Keratinocyte (primary cell): ENCODE measurements around the gene OBSCN. TPM values are rescaled to one million over a fixed set of nuclear protein-coding genes. Genes with fewer than 3 reads are reported as not detected.

Experiments used
- DNase-seq: peaks from one replicate; pipeline ENCODE4 v3.0.0-alpha.2; 2011; ENCODE audit warnings: low read depth, missing footprints, low spot score
- FAIRE-seq: peaks from 2 replicates; lab custom pipeline; 2011; peaks lifted over from hg19 to GRCh38; lab: Jason Lieb, UNC
- H2AFZ ChIP-seq: 2 replicates; pipeline ENCODE4 v1.6.0; 2012; ENCODE audit warnings: low read length, control low read depth, inconsistent platforms; ENCODE audit not compliant: control insufficient read depth
- H3K27ac ChIP-seq: 2 replicates; pipeline ENCODE4 v1.5.1; 2011; ENCODE audit warnings: low read length; ENCODE audit not compliant: control insufficient read depth, insufficient read depth
- H3K27me3 ChIP-seq: 3 replicates; pipeline ENCODE4 v1.6.0; 2011; ENCODE audit warnings: low read length; ENCODE audit not compliant: control insufficient read depth, insufficient read depth; ENCODE audit errors: extremely low read depth
- H3K36me3 ChIP-seq, 2 experiments: 2 replicates in 1 of 2; 3 replicates in 1 of 2; pipeline ENCODE4 v1.5.1; 2011; ENCODE audit warnings: low read length in 2 of 2, mild to moderate bottlenecking in 1 of 2; ENCODE audit not compliant: control insufficient read depth in 2 of 2, insufficient read depth in 2 of 2; ENCODE audit errors: extremely low read depth in 1 of 2
- H3K4me1 ChIP-seq: 3 replicates; pipeline ENCODE4 v1.5.1; 2011; ENCODE audit warnings: low read length; ENCODE audit not compliant: control insufficient read depth, insufficient read depth; ENCODE audit errors: extremely low read depth
- H3K4me2 ChIP-seq: 3 replicates; pipeline ENCODE4 v1.6.0; 2011; ENCODE audit warnings: low read depth, low read length; ENCODE audit not compliant: control insufficient read depth, insufficient read depth; ENCODE audit errors: extremely low read depth
- H3K4me3 ChIP-seq, 3 experiments: fragments of 200-600 bp in 1 of 3; sonication (generic) in 1 of 3; 2 replicates in 2 of 3; 3 replicates in 1 of 3; pipeline ENCODE4 v1.5.1; 2011 to 2016; ENCODE audit warnings: low read length in 3 of 3, mild to moderate bottlenecking in 3 of 3, control low read depth in 2 of 3, inconsistent platforms in 1 of 3, low read depth in 1 of 3, mixed read lengths in 1 of 3, mixed run types in 1 of 3, moderate library complexity in 1 of 3; ENCODE audit not compliant: control insufficient read depth in 2 of 3, insufficient read depth in 2 of 3; ENCODE audit errors: extremely low read depth in 1 of 3
- H3K79me2 ChIP-seq: 2 replicates; pipeline ENCODE4 v1.6.0; 2012; ENCODE audit warnings: low read length; ENCODE audit not compliant: control insufficient read depth, insufficient read depth
- H3K9ac ChIP-seq: 3 replicates; pipeline ENCODE4 v1.6.0; 2011; ENCODE audit warnings: low read length; ENCODE audit not compliant: control insufficient read depth, insufficient read depth; ENCODE audit errors: extremely low read depth
- H3K9me1 ChIP-seq: 3 replicates; pipeline ENCODE4 v1.6.0; 2011; ENCODE audit warnings: low read length; ENCODE audit not compliant: control insufficient read depth, insufficient read depth; ENCODE audit errors: extremely low read depth
- H3K9me3 ChIP-seq: 2 replicates; pipeline ENCODE4 v1.5.1; 2012; ENCODE audit warnings: low read depth, low read length; ENCODE audit not compliant: control insufficient read depth
- H4K20me1 ChIP-seq: 3 replicates; pipeline ENCODE4 v1.6.0; 2011; ENCODE audit warnings: low read length; ENCODE audit not compliant: control insufficient read depth, insufficient read depth; ENCODE audit errors: extremely low read depth
- EZH2 ChIP-seq: IDR thresholded peaks from one replicate; pipeline ENCODE4 v1.6.1; 2012; ENCODE audit warnings: inconsistent platforms, mild to moderate bottlenecking, low read length, moderate library complexity
- dilution Hi-C: fragments of 300-500 bp; cut with MboI; formaldehyde crosslinking; loops from one replicate; pipeline ENCODE4 v1.7.0; 2020; ENCODE audit warnings: low sequenced_read_pairs; ENCODE audit not compliant: extremely low pct_ligation_motif_present
- polyA plus RNA-seq, 5 experiments: library from polyadenylated mRNA; depleted of rRNA in 3 of 5; stranded (reverse) in 3 of 5; stranded (forward) in 1 of 5; unstranded in 1 of 5; fragments of >200 nt; gene quantifications; 1 replicate in 1 of 5; 2 replicates in 3 of 5; 3 replicates in 1 of 5; pipeline versions ENCODE4 v1.2.1 to v1.2.3, GENCODE V29; 2011 to 2012; ENCODE audit warnings: missing spikeins in 2 of 5, low read depth in 1 of 5, low replicate concordance in 1 of 5
- TF ChIP-seq, protein P1 (sequence below), 3 experiments: IDR thresholded peaks in 1 of 3; conservative IDR thresholded peaks in 1 of 3; optimal IDR thresholded peaks in 1 of 3; 2 replicates in 2 of 3; 3 replicates in 1 of 3; pipeline versions ENCODE3 to v1.5.1; 2011; ENCODE audit warnings: low read length in 3 of 3, mild to moderate bottlenecking in 3 of 3, moderate library complexity in 2 of 3, control low read depth in 1 of 3, inconsistent platforms in 1 of 3; ENCODE audit not compliant: insufficient read depth in 2 of 3; ENCODE audit errors: extremely low read depth in 1 of 3

Gene OBSCN
- polyA plus RNA-seq, 1 donor (not counting 4 experiments of a cell fraction or from before 2014, with no cell fraction given), result 1.8 TPM

DNA sequence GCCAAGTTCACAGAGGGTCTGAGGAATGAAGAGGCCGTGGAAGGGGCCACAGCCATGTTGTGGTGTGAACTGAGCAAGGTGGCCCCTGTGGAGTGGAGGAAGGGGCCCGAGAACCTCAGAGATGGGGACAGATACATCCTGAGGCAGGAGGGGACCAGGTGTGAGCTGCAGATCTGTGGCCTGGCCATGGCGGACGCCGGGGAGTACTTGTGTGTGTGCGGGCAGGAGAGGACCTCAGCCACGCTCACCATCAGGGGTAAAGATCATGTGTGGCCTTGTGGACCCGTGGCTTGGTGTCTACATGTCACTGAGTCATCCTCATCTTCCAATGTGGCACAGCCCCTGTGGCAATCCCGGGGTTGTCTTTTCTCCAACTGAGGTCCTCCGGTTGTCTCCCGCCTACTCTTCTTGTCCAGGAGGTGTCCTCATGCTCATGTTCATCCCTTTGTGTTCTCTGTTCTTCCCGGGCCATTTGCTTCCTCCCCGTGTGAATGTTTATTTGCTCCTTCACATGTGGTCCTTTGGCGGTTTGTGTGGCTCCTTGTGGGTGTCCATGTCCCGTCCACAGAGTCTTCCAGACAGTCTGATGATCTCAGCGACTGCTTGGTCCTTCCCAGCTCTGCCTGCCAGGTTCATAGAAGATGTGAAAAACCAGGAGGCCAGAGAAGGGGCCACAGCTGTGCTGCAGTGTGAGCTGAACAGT is 84.2 kb downstream of the OBSCN start:
- no peak overlapping the region for H2AFZ ChIP-seq
- H3K4me3 ChIP-seq, result no peak overlapping the region
- H4K20me1 ChIP-seq, result no peaks in the 10 kb centered on the region
- no peaks in the 10 kb centered on the region for H3K79me2 ChIP-seq
- TF ChIP-seq, protein P1, sequence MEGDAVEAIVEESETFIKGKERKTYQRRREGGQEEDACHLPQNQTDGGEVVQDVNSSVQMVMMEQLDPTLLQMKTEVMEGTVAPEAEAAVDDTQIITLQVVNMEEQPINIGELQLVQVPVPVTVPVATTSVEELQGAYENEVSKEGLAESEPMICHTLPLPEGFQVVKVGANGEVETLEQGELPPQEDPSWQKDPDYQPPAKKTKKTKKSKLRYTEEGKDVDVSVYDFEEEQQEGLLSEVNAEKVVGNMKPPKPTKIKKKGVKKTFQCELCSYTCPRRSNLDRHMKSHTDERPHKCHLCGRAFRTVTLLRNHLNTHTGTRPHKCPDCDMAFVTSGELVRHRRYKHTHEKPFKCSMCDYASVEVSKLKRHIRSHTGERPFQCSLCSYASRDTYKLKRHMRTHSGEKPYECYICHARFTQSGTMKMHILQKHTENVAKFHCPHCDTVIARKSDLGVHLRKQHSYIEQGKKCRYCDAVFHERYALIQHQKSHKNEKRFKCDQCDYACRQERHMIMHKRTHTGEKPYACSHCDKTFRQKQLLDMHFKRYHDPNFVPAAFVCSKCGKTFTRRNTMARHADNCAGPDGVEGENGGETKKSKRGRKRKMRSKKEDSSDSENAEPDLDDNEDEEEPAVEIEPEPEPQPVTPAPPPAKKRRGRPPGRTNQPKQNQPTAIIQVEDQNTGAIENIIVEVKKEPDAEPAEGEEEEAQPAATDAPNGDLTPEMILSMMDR (optimal IDR thresholded peaks at IDR 0.05 in 1 of 3, IDR thresholded peaks at IDR 0.05 in 1 of 3, conservative IDR thresholded peaks at IDR 0.05 in 1 of 3; ENCODE audit: extremely low read depth in 1 of 3, insufficient read depth in 2 of 3, low read length in 3 of 3), result no peak
- no peak for TF ChIP-seq EZH2
- H3K9me3 ChIP-seq, result no peaks in the 10 kb centered on the region
- H3K9ac ChIP-seq, result no peak overlapping the region
- H3K9me1 ChIP-seq, result no peaks in the 10 kb centered on the region
- H3K27ac ChIP-seq, result no peak overlapping the region
- no peak for FAIRE-seq
- no peaks in the 10 kb centered on the region for H3K4me1 ChIP-seq
- H3K27me3 ChIP-seq, result no peaks in the 10 kb centered on the region
- H3K4me2 ChIP-seq, result no peak overlapping the region
- DNase-seq, result no peak
- dilution Hi-C loops, result no loop called here
- peaks cover 0 to 1% of the 10 kb centered on the region in 2 experiments for H3K36me3 ChIP-seq

DNA sequence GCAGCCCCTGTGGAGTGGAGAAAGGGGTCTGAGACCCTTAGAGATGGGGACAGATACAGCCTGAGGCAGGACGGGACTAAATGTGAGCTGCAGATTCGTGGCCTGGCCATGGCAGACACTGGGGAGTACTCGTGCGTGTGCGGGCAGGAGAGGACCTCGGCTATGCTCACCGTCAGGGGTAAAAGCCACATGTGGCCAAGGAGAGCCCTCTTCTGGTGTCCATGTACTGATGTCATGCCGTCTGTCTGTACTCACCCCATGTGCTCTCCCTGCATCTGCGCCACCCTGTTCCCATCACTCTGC is 84.7 kb downstream of the OBSCN start:
- TF ChIP-seq, protein P1 (optimal IDR thresholded peaks at IDR 0.05 in 1 of 3, IDR thresholded peaks at IDR 0.05 in 1 of 3, conservative IDR thresholded peaks at IDR 0.05 in 1 of 3; ENCODE audit: extremely low read depth in 1 of 3, insufficient read depth in 2 of 3, low read length in 3 of 3), result no peak
- no peak for TF ChIP-seq EZH2

More for the DNA sequence above, 84.7 kb downstream of the OBSCN start:
- dilution Hi-C loops, result no loop called here
- no peak overlapping the region for H3K4me2 ChIP-seq
- H3K79me2 ChIP-seq, result no peaks in the 10 kb centered on the region
- peaks cover 0 to 1% of the 10 kb centered on the region in 2 experiments for H3K36me3 ChIP-seq
- H4K20me1 ChIP-seq, result no peaks in the 10 kb centered on the region
- H2AFZ ChIP-seq, result no peak overlapping the region
- H3K4me1 ChIP-seq, result no peaks in the 10 kb centered on the region
- no peak overlapping the region for H3K4me3 ChIP-seq
- DNase-seq, result no peak
- no peaks in the 10 kb centered on the region for H3K27me3 ChIP-seq
- H3K27ac ChIP-seq, result no peak overlapping the region
- H3K9me1 ChIP-seq, result no peaks in the 10 kb centered on the region
- FAIRE-seq, result no peak
- no peak overlapping the region for H3K9ac ChIP-seq
- no peaks in the 10 kb centered on the region for H3K9me3 ChIP-seq
